Dedifferentiated amniotic fluid mesenchymal stem cell (primary cell): ENCODE results near the gene KCNAB2.

ENCODE experiments used
- DNase-seq: peaks from one replicate; pipeline ENCODE4 v3.0.0-alpha.2; 2016; ENCODE audit errors: extremely low spot score

KCNAB2 gene

DNA sequence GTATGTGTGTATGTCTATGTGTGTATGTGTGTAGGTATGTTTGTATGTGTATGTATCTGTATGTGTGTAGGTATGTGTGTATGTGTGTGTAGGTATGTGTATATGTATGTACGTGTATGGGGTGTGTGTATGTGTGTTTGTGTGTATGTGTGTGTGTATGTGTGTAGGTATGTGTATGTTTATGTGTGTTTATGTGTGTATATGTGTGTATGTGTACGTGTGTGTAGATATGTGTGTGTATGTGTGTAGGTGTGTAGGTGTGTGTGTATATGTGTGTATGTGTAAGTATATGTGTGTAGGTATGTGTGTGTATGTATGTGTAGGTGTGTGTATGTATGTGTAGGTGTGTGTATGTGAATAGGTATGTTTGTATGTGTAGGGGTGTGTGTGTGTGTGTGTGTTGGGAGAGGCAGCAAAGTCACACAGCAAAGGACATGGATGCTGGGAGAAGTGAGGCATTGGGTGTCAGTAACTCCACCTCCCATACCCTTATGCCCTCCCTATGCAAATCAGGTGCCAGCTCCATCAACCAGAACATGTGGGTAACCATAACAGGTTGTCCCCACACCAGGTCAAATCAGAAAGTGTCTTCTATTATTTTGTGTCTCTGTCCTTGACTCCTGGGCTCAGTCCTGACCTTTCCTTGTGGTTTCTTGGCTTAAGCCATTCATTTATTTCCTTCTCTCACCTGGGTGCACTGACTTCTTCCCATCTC lies 15.0 kb upstream of the KCNAB2 start:
- no peak for DNase-seq

- DNase-seq = no peak
These were observed 12.6 kb upstream of the KCNAB2 start for GRCh38 chr1:6033124-6033523.

GRCh38 chr1:6033986-6034749 lies 11.5 kb upstream of the KCNAB2 start:
- DNase-seq = no peak

- DNase-seq = no peak
These were observed 11.0 kb upstream of the KCNAB2 start for GRCh38 chr1:6034750-6035096.

- no peak for DNase-seq
These were observed 10.4 kb upstream of the KCNAB2 start for GRCh38 chr1:6035303-6035702.

DNA sequence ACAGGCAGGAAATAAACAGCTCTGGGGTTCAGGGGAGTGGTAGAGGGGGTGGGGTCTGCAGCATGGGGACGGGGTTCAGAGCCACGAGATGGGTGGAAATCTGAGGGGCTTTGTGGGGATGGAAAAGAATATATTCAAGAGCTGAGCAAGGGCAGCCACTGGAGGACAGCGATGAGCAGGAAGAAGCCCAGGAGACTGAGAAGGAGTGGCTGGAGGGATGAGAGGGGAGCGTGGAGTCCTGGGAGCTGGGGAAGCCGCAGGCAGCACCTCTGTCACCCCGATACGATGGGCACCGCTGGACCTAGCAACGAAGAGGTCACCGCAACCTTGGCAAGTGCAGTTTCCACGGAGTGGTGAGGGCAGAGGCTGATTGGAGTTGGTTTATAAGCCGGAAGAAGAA lies 10.0 kb upstream of the KCNAB2 start:
- DNase-seq = no peak

DNA sequence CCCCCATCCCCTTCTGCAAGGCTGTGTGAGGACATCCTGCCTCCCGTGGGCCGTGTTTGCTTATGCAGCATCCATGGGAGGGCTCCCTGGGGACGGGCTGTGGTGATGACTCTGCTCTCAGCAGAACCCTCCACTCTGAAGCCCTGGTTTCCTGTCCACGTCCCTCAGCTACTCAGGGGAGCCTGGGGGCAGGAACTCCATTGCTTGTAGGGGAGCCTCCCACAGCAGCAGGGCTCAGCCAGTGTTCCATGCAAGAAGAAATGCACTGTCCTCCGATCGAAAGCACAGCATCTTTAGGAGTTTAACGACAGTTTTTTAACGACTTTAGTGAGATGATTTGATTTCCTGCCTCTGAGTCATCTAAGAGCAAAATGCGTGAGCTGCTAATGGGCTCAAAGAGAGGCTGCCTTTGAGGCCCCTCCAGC lies 8.3 kb upstream of the KCNAB2 start:
- no peak for DNase-seq

DNA sequence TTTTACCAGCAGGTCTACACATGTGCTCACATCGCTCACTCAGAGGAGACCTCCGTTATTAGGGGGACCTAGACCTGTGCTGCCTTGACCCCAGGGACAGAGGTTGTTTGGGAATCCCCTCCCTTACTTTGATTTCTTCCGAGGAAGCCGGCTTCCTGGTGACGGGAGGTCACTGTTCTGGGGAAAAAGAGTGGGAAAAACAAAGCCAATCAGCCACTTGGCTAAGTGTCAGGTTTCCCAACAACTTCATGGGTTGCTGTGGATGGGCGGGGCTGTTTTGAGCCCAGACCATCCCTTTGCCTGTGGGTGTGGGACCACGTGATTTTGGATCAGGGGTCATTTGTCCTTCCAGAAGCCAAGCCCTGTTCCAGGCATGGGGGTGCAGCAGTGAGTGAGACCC lies 7.1 kb upstream of the KCNAB2 start:
- no peak for DNase-seq

DNA sequence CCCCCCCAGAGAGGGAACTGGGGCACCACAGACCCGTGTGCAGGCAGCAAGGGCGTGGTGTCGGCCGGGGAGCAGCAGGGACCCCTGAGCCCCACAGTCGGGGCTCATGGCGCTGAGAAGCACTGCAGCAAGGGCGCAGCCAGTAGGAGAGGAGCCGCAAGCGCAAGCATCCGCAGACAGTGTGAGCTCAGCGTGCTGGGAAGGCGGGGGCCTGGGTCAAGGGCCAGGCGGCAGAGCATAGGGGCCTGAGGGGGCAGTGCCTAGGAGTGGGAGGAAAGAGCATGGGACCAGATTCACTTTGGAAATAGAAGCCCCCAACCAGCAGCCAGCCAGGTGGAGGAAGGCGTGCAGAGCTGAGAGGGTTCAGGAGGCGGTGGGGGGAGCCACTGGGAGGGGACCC lies 6.7 kb upstream of the KCNAB2 start:
- DNase-seq = no peak

DNA sequence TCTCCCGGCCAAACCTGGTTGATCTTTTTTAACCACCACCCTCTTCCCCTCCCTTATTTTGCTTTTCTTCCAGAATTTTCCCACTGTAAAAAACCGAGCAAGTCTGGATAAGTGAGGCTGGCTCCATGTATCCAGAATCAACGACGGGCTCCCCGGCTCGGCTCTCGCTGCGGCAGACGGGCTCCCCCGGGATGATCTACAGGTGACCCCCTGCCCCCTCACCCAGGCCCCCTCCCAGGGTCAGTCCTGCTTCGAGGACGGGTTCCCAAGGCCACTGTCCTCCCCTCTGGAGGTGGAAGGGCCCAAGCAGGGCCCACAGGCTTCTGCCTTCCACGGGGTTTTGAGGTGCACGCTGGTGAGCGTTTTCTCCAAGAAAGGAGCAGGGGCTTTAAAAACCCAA lies 5.2 kb upstream of the KCNAB2 start:
- DNase-seq = no peak

- no peak for DNase-seq
These were observed 4.8 kb upstream of the KCNAB2 start for GRCh38 chr1:6040861-6041415.

DNA sequence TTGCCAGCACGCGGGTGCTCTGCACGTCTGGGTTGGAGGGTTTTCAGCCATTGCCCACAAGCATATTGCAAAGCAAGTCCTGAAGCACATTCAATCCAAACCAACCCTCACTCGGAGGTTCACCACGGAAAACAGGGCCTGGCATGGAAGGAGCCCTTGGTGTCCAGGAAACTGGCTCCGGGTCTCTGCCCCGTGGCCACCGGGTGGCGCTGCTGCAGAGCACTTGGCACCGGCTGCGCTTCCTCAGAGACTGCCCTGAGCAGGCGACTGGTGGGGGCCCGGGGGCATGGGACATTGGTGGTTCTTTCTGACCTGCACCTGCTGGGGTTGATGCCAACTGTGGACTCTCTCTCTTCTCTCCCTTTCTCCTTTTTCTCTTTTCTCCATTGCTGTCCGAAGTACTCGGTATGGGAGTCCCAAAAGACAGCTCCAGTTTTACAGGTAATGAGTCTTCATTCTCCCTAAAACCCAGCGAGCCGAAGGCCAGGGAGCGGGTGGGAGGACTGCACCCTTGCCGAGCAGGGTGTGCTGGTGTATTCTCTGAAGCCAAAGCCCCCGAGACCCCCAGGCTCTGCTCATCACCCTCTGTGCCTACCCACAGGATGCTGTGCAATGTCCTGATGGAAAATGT lies 4.1 kb upstream of the KCNAB2 start:
- no peak for DNase-seq

GRCh38 chr1:6043561-6043960 lies 2.1 kb upstream of the KCNAB2 start:
- no peak for DNase-seq

- DNase-seq = no peak
These were observed 1.1 kb upstream of the KCNAB2 start for GRCh38 chr1:6044481-6045109.

DNA sequence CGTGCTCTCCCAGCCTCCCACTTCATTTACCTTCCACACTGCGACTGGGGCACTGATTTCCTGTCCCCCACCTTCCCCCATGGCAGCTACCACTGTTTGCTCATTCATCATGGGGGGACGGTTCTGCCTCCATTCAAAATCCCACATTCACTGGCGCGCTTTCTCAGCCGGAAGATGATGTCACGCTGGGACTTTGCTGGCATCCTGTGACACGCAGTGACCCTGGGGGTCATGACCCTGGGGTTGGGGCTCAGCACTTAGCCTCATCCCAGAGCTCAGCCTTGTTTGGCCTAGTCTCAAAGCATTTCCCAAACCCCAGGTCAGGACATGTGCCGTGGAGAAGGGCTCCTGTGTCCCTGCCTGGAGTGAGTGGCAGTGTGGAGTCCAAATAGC lies 582 bp upstream of the KCNAB2 start:
- DNase-seq = no peak

DNA sequence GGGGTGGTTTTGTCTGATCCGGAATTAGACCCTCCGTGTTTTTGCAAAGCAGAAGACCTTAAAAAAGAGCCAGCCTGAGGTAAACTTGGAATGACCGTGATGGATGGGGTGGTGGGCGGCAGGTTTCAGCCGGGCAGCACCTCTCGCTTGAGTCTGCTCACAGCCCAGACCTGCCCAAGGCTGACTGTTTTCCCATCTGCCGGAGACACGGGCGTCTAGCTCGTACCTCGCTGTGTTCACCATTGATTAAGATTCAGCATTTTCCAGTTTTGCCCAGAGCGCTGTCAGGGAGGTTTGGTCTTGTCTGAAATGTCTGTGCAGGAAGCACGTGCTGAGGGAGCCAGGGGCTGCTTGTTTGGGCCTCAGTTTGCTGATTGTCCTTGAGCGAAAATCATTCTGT lies 591 bp downstream of the KCNAB2 start:
- DNase-seq = no peak

DNA sequence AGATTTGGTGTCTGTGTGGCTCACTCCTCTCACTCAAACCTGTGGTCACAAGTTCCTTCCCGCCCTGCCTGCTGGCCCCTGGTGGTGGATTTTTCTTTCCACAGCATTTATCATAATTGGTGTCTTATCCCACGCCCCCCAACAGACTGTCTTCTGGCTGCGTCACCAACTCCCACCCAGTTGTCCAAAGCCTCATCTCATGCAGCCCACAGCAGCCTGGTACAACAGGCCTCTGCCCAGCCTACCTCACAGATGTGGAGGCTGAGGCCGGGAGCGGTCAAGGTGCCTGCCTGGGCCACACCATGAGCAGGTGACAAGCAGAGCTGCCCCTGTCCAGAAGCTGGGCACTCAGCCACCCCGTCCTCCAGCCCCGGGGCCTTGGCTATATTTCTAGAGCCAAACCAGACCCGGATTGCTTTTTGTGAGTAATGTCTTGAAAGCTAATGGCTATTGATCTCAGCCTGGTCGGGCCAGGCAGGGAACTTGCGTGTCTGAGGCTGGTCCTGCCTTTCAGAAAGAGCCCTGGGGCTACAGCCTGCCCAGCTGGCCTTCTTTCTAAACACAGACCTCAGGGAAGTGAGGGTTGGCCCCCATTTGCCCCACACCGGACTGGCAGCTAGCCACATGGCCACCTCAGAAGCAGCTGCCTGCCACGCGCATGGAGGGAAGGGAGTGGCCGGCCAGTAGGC lies 2.6 kb downstream of the KCNAB2 start:
- DNase-seq = no peak

- no peak for DNase-seq
These were observed 3.7 kb downstream of the KCNAB2 start for GRCh38 chr1:6049419-6049818.

DNA sequence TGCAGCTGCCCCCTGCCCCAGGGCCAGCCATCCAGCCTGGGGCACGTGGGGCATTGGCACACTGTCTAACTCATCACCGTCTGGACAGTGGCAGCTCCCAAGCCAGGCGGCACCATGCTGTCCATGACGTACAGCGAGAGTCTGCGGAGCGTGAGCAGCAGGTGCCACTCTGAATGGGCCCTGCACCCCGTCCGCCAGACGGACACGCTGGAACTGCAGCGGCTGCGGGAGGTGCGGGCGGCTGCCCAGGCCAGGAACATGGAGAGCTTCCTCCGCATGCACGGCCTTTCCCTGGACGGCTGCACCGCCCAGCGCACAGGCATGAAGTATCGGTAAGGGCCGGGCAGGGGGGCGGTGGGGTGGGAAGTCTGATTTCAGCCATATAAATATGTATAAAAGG lies 5.7 kb downstream of the KCNAB2 start:
- no peak for DNase-seq

- peak; percentile 81 for DNase-seq
These were observed 7.0 kb downstream of the KCNAB2 start for GRCh38 chr1:6052543-6053205.

DNA sequence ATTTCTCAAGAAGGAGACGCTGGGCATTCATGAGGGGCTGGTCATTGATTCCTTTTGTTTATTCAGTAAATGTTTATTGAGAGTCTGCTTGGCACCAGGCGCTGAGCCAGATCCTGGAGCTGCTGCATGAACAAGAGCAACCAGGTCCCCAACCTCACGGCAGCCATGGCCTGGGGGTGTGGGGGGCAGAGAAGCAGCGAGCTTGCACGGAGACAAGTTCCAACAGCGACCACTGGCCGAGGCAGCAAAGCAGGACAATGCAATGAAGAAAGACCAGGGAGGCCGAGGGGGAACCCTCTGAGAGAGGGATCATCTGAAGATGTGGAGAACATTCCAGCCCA lies 7.5 kb downstream of the KCNAB2 start:
- no peak for DNase-seq
